ENCODE measurements around the gene KRTAP10-8.

DNA sequence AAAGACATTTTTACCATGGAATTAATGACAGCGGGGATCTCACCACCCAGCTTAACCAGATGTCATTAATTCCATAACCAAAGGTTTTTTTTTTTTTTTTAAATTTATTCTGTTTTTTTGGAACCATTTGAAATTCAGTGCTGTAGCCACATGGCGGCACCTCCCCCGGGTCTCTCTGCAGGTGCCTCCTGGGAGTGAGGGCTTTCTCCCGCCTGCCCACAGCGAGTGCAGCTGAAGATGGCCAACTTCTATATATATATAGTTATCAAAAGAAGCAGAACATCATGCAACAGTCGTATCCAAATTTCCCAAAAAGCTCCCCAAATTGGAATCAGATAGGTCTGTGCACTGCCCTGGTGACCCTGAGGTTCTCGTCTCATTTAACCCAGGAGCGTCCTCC lies 3.6 kb downstream of the KRTAP10-8 start:
- TF ChIP-seq, protein P1, sequence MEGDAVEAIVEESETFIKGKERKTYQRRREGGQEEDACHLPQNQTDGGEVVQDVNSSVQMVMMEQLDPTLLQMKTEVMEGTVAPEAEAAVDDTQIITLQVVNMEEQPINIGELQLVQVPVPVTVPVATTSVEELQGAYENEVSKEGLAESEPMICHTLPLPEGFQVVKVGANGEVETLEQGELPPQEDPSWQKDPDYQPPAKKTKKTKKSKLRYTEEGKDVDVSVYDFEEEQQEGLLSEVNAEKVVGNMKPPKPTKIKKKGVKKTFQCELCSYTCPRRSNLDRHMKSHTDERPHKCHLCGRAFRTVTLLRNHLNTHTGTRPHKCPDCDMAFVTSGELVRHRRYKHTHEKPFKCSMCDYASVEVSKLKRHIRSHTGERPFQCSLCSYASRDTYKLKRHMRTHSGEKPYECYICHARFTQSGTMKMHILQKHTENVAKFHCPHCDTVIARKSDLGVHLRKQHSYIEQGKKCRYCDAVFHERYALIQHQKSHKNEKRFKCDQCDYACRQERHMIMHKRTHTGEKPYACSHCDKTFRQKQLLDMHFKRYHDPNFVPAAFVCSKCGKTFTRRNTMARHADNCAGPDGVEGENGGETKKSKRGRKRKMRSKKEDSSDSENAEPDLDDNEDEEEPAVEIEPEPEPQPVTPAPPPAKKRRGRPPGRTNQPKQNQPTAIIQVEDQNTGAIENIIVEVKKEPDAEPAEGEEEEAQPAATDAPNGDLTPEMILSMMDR (conservative IDR thresholded peaks at IDR 0.05; ENCODE audit: low read depth, low read length), result no peak
- no peak for TF ChIP-seq POLR2A (IDR thresholded peaks at IDR 0.05; ENCODE audit: low read depth, low read length)
- TF ChIP-seq MXI1 (IDR thresholded peaks at IDR 0.05; ENCODE audit: borderline replicate concordance, low read depth, low read length), result no peak
- no peak for TF ChIP-seq RAD21 (IDR thresholded peaks at IDR 0.05; ENCODE audit: low read length)
- no peak for TF ChIP-seq FOS (IDR thresholded peaks at IDR 0.05; ENCODE audit: low read depth, low read length)
- TF ChIP-seq SMC3 (IDR thresholded peaks at IDR 0.05; ENCODE audit: low read depth, low read length), result no peak
- no peak for TF ChIP-seq CHD1 (IDR thresholded peaks at IDR 0.05; ENCODE audit: low read depth, low read length)
- no peak for TF ChIP-seq BHLHE40 (IDR thresholded peaks at IDR 0.05; ENCODE audit: low read depth, low read length)
- TF ChIP-seq MAZ (IDR thresholded peaks at IDR 0.05; ENCODE audit: borderline replicate concordance, low read depth, low read length), result no peak
- TF ChIP-seq, protein P2, sequence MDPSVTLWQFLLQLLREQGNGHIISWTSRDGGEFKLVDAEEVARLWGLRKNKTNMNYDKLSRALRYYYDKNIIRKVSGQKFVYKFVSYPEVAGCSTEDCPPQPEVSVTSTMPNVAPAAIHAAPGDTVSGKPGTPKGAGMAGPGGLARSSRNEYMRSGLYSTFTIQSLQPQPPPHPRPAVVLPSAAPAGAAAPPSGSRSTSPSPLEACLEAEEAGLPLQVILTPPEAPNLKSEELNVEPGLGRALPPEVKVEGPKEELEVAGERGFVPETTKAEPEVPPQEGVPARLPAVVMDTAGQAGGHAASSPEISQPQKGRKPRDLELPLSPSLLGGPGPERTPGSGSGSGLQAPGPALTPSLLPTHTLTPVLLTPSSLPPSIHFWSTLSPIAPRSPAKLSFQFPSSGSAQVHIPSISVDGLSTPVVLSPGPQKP (IDR thresholded peaks at IDR 0.05; ENCODE audit: borderline replicate concordance, low read depth, low read length), result no peak
- no peak for TF ChIP-seq CEBPB (IDR thresholded peaks at IDR 0.05; ENCODE audit: low read depth, low read length)
- TF ChIP-seq, protein P3, sequence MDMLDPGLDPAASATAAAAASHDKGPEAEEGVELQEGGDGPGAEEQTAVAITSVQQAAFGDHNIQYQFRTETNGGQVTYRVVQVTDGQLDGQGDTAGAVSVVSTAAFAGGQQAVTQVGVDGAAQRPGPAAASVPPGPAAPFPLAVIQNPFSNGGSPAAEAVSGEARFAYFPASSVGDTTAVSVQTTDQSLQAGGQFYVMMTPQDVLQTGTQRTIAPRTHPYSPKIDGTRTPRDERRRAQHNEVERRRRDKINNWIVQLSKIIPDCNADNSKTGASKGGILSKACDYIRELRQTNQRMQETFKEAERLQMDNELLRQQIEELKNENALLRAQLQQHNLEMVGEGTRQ (IDR thresholded peaks at IDR 0.05; ENCODE audit: low read depth, low read length), result no peak
- no peak for TF ChIP-seq NFE2L2 (IDR thresholded peaks at IDR 0.05; ENCODE audit: low read depth, low read length)

All from IMR-90 (cell line).